SW480 (cell line): ENCODE data around the gene CUBN.

Experiments
- DNase-seq: peaks from one replicate; pipeline ENCODE4 v3.0.0-alpha.2; 2016; ENCODE audit warnings: low spot score

CUBN gene

DNA sequence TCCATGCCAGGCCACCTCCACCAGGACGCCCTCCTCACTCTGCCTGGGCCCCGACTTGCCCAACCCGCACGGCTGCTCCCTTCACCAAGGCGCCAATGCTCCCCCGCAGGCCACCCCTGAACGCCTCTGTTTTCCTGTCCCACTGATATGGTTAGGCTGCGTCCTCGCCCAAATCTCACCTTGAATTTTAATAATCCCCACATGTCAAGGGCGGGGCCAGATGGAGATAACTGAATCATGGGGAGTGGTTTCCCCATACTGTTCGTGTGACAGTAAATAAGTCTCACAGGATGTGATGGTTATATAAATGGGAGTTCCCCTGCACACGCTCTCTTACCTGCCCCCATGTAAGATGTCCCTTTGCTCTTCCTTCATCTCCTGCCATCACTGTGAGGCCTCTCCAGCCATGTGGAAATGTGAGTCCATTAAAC, 342.2 kb downstream of the CUBN start:
- DNase-seq, result no peak

DNA sequence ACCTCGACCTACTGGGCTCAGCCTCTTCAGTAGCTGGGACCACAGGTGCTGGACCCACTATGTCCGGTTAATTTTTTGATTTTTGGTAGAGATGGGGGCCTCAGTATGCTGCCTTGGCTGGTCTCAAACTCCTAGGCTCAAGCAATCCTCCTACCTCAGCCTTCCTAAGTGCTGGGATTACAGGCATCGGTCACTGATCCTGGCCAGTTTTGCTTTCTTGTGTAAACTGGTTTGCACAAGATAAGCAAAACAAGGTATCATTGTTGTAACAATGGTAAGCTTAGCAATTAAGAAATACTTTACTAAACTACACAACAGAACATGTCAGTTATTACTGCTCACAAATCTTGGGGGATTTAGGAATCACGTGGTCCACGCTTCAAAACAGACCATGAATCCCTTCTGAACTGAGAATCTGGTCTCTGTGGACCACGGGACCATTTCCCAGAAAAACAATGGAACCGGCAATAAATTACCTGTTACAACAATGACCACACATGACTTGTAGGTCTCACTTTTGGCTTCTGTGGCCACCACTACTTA, 349.2 kb downstream of the CUBN start:
- DNase-seq, result no peak

GRCh38 chr10:16779384-16779915, 350.2 kb downstream of the CUBN start:
- DNase-seq, result no peak

DNA sequence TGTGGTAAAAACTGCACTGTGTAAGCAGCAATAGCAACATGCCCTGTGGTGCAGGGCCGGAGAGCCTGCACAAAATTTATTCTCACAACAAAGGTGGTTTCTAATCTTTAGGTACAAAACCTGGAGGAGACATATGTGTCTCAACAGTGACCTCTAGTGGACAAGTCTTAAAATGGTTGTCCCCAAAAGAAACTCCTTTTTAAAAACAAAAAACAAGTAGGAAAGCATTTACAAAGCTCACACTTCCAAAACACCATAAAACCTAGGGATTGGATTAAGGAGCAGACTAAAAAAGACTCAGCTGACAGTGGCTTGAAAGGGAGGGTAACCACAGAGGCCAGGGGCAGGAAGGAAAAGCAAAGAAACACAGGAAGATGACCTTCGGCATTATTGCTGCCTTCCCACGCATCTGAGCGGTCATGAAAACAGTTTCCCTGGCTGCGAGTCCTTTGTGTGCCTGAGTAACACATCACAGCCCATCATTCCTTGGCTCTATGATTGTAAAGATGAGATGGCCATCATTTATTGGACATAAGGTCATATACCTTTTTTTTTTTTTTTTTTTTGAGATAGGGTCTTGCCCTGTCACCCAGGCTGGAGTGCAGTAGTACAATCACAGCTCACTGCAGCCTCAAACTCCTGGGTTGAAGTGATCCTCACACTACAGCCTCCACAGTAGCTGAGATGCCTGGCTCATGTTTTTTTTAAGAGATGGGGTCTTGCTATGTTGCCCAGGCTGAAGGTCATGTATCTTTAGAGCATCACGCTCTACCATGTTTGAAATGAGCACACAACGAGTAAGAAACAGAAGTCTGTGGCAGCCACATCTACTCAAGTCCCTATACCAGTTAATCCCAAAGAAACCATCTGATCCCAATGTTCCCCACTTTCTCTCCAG, 351.9 kb downstream of the CUBN start:
- peak; percentile 51 for DNase-seq

GRCh38 chr10:16776896-16777295, 352.7 kb downstream of the CUBN start:
- DNase-seq, result no peak
